Measurements from ENCODE around the gene CCDC148. TPM values are rescaled to one million over a fixed set of nuclear protein-coding genes. Genes with fewer than 3 reads are reported as not detected.

Gene CCDC148
- total and polyA plus RNA-seq, 12 donors, result 0.07 to 1.4 (median 0.66) TPM

GRCh38 chr2:158174956-158175355, 281.6 kb downstream of the CCDC148 start:
- intact Hi-C loops (cut with DNase I), result loop anchor here in 5 of 10 donors (5.0 to 10.0 kb wide), 5 partner anchors 130 to 577 kb away; no protein-coding TSS in a partner anchor
- H3K4me1 ChIP-seq, result peaks cover 0 to 17% (median 4%) of the 10 kb centered on the region in 9 donors
- ATAC-seq, result no peak
- no peak for TF ChIP-seq CTCF (IDR thresholded peaks at IDR 0.05)
- H3K4me3 ChIP-seq, result no peak overlapping the region
- peaks cover 0 to 3% (median 0%) of the 10 kb centered on the region in 7 donors for H3K27me3 ChIP-seq
- WGBS, 2 donors, result 93% methylated on average over 5 of the region's 5 CpGs
- H3K9me3 ChIP-seq, result no peaks in the 10 kb centered on the region
- no peak for DNase-seq
- no peak overlapping the region for H3K27ac ChIP-seq
- no peaks in the 10 kb centered on the region for H3K36me3 ChIP-seq

DNA sequence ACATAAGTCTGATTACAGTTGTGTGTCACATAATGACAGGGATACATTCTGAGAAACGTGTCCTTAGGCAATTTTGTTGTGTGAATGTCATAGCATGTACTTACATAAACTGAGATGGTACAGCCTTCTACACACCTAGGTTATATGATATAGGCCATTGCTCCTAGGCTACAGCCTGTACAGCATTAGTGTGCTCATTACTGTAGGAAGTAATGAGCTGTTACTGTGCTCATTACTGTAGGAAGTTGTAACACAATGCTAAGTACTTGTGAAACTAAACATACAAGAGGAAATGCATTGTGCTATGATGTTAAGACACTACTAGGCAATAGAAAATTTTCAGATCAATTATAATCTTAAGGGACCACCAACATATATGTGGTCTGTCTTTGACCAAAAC, 282.1 kb downstream of the CCDC148 start:
- Histone ChIP-seq H3K9me3 (no peaks in the 10 kb centered on the region), H3K27me3 (peaks cover 0 to 3% (median 0%) of the 10 kb centered on the region in 7 donors), H3K27ac (no peak overlapping the region), H3K4me3 (no peak overlapping the region), H3K36me3 (no peaks in the 10 kb centered on the region), H3K4me1 (peaks cover 0 to 12% (median 1%) of the 10 kb centered on the region in 9 donors)
- intact Hi-C loops (cut with DNase I), result loop anchor here in 2 of 10 donors (10.0 kb wide), 2 partner anchors 130 to 140 kb away; no protein-coding TSS in a partner anchor
- no peak for TF ChIP-seq CTCF (IDR thresholded peaks at IDR 0.05)
- DNase-seq (no peak), ATAC-seq (no peak)
- 83 to 85% methylated on average over 1 of the region's 1 CpG for WGBS, 2 donors

- Histone ChIP-seq H3K36me3 (no peaks in the 10 kb centered on the region), H3K27me3 (no peaks in the 10 kb centered on the region), H3K27ac (no peak overlapping the region), H3K4me3 (no peak overlapping the region), H3K9me3 (no peaks in the 10 kb centered on the region), H3K4me1 (no peaks in the 10 kb centered on the region)
- WGBS, 2 donors, result 32 to 38% methylated on average over 2 of the region's 2 CpGs
- intact Hi-C loops (cut with DNase I), result loop anchor here in 2 of 10 donors (10.0 kb wide), 2 partner anchors 128 to 138 kb away; no protein-coding TSS in a partner anchor
- no peak for TF ChIP-seq CTCF (IDR thresholded peaks at IDR 0.05)
- ATAC-seq (no peak), DNase-seq (no peak)
Measured at GRCh38 chr2:158172719-158173118, 283.8 kb downstream of the CCDC148 start.

DNA sequence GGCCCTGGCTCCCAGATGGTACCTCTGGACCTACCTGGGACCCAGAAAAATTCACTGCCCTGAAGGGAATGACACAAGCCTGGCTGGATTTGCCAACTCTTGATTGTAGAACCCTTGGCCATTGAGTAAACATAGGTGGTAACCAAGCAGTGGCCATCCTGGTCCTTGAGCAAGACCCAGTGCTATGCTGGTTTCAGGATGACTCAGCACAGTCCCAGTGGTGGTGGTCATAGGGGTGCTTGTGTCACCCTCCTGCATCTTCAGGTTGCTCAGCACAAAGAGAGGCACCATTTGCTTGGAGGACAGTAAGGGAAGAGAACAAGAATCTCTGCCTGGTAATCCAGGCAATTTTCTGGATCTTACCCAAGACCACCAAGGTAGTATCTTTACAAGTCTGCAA, 302.0 kb downstream of the CCDC148 start:
- Histone ChIP-seq H3K4me3 (no peak overlapping the region), H3K27me3 (no peaks in the 10 kb centered on the region), H3K27ac (no peak overlapping the region), H3K9me3 (peaks cover 0 to 20% (median 0%) of the 10 kb centered on the region in 11 donors), H3K4me1 (no peaks in the 10 kb centered on the region), H3K36me3 (no peaks in the 10 kb centered on the region)
- TF ChIP-seq CTCF (IDR thresholded peaks at IDR 0.05), result no peak
- intact Hi-C loops (cut with DNase I), result no loop called here
- DNase-seq, result no peak
- no peak for ATAC-seq

Data from heart right ventricle (tissue), 16 donors.